ENCODE results near the gene JADE1. TPM values are rescaled to one million over a fixed set of nuclear protein-coding genes. Genes with fewer than 3 reads are reported as not detected.

Gene JADE1
- total RNA-seq, 1 experiment from 2014 or later: 39.3 TPM

DNA sequence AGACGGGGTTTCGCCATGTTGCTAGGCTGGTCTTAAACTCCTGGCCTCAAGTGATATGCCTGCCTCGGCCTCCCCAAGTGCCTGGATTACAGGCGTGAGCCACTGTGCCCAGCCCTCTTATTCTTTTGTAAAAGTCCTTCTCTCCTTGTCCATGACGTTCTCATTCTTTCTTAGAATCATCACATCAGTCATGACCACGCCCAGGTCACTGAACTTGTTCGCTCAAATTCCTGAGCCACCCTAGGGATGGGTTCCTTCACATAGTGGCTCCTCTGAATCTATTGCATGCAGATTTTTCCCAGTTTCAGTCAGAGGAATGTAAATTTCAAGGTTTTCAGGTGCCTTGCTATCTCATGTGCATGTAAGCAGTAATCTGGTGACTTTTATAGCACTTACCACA lies 15.7 kb downstream of the JADE1 start:
- intact Hi-C loops (cut with micrococcal nuclease; ENCODE audit: unreplicated experiment): no loop called here
- TF ChIP-seq EZH2 (IDR thresholded peaks at IDR 0.05; ENCODE audit: borderline replicate concordance, low read depth, low read length, poor library complexity, severe bottlenecking): no peak
- TF ChIP-seq, protein P1, sequence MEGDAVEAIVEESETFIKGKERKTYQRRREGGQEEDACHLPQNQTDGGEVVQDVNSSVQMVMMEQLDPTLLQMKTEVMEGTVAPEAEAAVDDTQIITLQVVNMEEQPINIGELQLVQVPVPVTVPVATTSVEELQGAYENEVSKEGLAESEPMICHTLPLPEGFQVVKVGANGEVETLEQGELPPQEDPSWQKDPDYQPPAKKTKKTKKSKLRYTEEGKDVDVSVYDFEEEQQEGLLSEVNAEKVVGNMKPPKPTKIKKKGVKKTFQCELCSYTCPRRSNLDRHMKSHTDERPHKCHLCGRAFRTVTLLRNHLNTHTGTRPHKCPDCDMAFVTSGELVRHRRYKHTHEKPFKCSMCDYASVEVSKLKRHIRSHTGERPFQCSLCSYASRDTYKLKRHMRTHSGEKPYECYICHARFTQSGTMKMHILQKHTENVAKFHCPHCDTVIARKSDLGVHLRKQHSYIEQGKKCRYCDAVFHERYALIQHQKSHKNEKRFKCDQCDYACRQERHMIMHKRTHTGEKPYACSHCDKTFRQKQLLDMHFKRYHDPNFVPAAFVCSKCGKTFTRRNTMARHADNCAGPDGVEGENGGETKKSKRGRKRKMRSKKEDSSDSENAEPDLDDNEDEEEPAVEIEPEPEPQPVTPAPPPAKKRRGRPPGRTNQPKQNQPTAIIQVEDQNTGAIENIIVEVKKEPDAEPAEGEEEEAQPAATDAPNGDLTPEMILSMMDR (conservative IDR thresholded peaks at IDR 0.05; ENCODE audit: low read depth, low read length): no peak
- no peaks in the 10 kb centered on the region for H3K9me3 ChIP-seq (ENCODE audit: low read depth, low read length, poor library complexity, severe bottlenecking)
- BruUV-seq (replicated peaks): no TSS peak
- no peak overlapping the region for H3K4me3 ChIP-seq (ENCODE audit: low read depth, low read length, poor library complexity, severe bottlenecking)
- H3K27me3 ChIP-seq (replicated peaks; ENCODE audit: insufficient read depth, low read depth, low read length, poor library complexity): no peaks in the 10 kb centered on the region
- DNase-seq (ENCODE audit: low spot score): no peak
- no peaks in the 10 kb centered on the region for H3K36me3 ChIP-seq (ENCODE audit: insufficient read depth, low read length, poor library complexity, severe bottlenecking)
- H3K4me1 ChIP-seq (ENCODE audit: insufficient read depth, low read length, poor library complexity, severe bottlenecking): peaks cover 32% of the 10 kb centered on the region
- H3K27ac ChIP-seq (ENCODE audit: low read depth, low read length, poor library complexity, severe bottlenecking): no peak overlapping the region
- ChIA-PET POLR2A (ENCODE audit: low non-redundant PET) (no interaction called here), CTCF (no interaction called here)

DNA sequence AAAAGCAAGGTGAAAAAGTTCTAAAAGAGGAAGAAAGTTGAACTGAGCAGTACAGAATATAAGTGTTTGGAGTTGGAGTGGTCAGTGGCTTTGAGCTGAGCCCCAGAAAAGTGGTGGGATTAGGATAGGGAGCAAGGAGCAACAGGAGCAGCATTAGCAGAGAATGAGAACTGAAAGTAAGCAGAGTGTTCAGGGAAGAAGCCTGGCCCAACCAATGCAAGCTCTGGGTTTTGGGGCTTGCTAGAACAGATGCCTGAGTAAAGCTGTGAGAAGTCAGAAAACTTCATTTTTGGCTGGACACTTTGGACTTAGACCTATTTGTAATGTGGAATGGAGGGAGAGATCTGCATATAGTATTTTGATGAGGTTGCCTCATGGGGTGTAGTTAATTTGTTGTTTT lies 17.8 kb downstream of the JADE1 start:
- H3K36me3 ChIP-seq (ENCODE audit: insufficient read depth, low read length, poor library complexity, severe bottlenecking): no peaks in the 10 kb centered on the region
- BruUV-seq (replicated peaks): no TSS peak
- no peaks in the 10 kb centered on the region for H3K27me3 ChIP-seq (replicated peaks; ENCODE audit: insufficient read depth, low read depth, low read length, poor library complexity)
- intact Hi-C loops (cut with micrococcal nuclease; ENCODE audit: unreplicated experiment): no loop called here
- no peak for TF ChIP-seq EZH2 (IDR thresholded peaks at IDR 0.05; ENCODE audit: borderline replicate concordance, low read depth, low read length, poor library complexity, severe bottlenecking)
- TF ChIP-seq, protein P1 (conservative IDR thresholded peaks at IDR 0.05; ENCODE audit: low read depth, low read length): no peak
- H3K27ac ChIP-seq (ENCODE audit: low read depth, low read length, poor library complexity, severe bottlenecking): peak overlapping the region; percentile 22
- POLR2A ChIA-PET (ENCODE audit: low non-redundant PET): no interaction called here
- no peaks in the 10 kb centered on the region for H3K9me3 ChIP-seq (ENCODE audit: low read depth, low read length, poor library complexity, severe bottlenecking)
- DNase-seq (ENCODE audit: low spot score): no peak
- H3K4me3 ChIP-seq (ENCODE audit: low read depth, low read length, poor library complexity, severe bottlenecking): no peak overlapping the region
- CTCF ChIA-PET: no interaction called here
- H3K4me1 ChIP-seq (ENCODE audit: insufficient read depth, low read length, poor library complexity, severe bottlenecking): peaks cover 41% of the 10 kb centered on the region

DNA sequence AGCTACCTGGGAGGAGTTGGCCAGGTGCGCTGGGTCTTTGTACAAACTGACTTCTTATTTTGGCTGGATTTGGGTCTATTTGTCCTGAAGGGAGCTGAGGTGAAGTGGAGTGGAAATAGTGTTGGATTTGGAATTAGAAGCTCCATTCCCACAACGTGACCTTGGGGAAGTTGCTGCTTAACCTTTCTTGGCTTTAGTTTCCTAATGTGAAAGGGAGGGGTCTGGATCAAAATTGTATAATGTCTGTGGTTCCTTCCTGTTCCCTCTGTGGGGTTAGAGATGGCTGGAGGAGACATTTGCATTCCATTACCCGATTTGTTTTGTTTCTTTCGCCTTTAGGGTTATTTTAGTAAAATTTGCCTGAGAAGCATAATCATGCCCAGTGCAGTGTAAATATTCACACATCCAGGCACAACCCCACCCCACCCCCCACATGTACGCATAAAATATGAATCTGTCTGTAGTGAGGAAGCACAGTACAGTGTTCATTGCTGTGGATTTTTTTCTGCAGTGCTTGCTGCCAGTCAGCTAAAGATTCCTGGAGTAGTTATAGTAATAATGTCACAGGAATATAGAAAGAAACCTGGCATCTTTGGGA lies 21.5 kb downstream of the JADE1 start:
- intact Hi-C loops (cut with micrococcal nuclease; ENCODE audit: unreplicated experiment): no loop called here
- Histone ChIP-seq H3K36me3 (ENCODE audit: insufficient read depth, low read length, poor library complexity, severe bottlenecking) (no peaks in the 10 kb centered on the region), H3K4me3 (ENCODE audit: low read depth, low read length, poor library complexity, severe bottlenecking) (no peak overlapping the region), H3K27me3 (replicated peaks; ENCODE audit: insufficient read depth, low read depth, low read length, poor library complexity) (no peaks in the 10 kb centered on the region), H3K27ac (ENCODE audit: low read depth, low read length, poor library complexity, severe bottlenecking) (no peak overlapping the region), H3K9me3 (ENCODE audit: low read depth, low read length, poor library complexity, severe bottlenecking) (no peaks in the 10 kb centered on the region), H3K4me1 (ENCODE audit: insufficient read depth, low read length, poor library complexity, severe bottlenecking) (peaks cover 29% of the 10 kb centered on the region)
- TF ChIP-seq, protein P1 (conservative IDR thresholded peaks at IDR 0.05; ENCODE audit: low read depth, low read length): no peak
- no peak for TF ChIP-seq EZH2 (IDR thresholded peaks at IDR 0.05; ENCODE audit: borderline replicate concordance, low read depth, low read length, poor library complexity, severe bottlenecking)
- POLR2A ChIA-PET (ENCODE audit: low non-redundant PET): no interaction called here
- no peak for DNase-seq (ENCODE audit: low spot score)
- CTCF ChIA-PET: no interaction called here
- BruUV-seq (replicated peaks): no TSS peak

Data from A673 (cell line).